SJSA1 (cell line): Measurements from ENCODE around the gene HAVCR2. TPM values are rescaled to one million over a fixed set of nuclear protein-coding genes. Genes with fewer than 3 reads are reported as not detected.
A peak's percentile ranks its signal among the peaks of the same experiment; 100 is the strongest.

Source experiments
- DNase-seq, 2 experiments: peaks; one replicate each; pipeline ENCODE4 v3.0.0-alpha.2; 2015 to 2020; ENCODE audit warnings: low spot score in 2 of 2, low read depth in 1 of 2
- H3K27ac ChIP-seq: fragments of 250-450 bp; sonication (Bioruptor Pico); 2 replicates; pipeline ENCODE4 v1.5.1; 2020; ENCODE audit warnings: mild to moderate bottlenecking, moderate library complexity
- H3K27me3 ChIP-seq: fragments of 250-450 bp; sonication (Bioruptor Pico); replicated peaks from 2 replicates; pipeline ENCODE4 v1.5.1; 2020; ENCODE audit warnings: mild to moderate bottlenecking, moderate library complexity
- H3K36me3 ChIP-seq: fragments of 250-450 bp; sonication (Bioruptor Pico); 2 replicates; pipeline ENCODE4 v1.5.1; 2020; ENCODE audit warnings: mild to moderate bottlenecking
- H3K4me1 ChIP-seq: fragments of 250-450 bp; sonication (Bioruptor Pico); replicated peaks from 2 replicates; pipeline ENCODE4 v1.6.1; 2021; ENCODE audit warnings: mild to moderate bottlenecking
- H3K4me3 ChIP-seq: fragments of 250-450 bp; sonication (Bioruptor Pico); 2 replicates; pipeline ENCODE4 v1.5.1; 2020; ENCODE audit warnings: mild to moderate bottlenecking
- H3K9me3 ChIP-seq: fragments of 250-450 bp; sonication (Bioruptor Pico); replicated peaks from 2 replicates; pipeline ENCODE4 v1.5.1; 2020; ENCODE audit warnings: mild to moderate bottlenecking
- total RNA-seq: library from RNA; depleted of rRNA; stranded (reverse); fragments of >200 nt; shearing (Covaris generic); gene quantifications from 2 replicates; pipeline ENCODE4 v1.2.3, GENCODE V29; 2014

The HAVCR2 gene
- total RNA-seq, 1 experiment from 2014 or later, result 0.05 TPM

- no peak overlapping the region for H3K27ac ChIP-seq
- no peaks in the 10 kb centered on the region for H3K27me3 ChIP-seq
- no peak for DNase-seq
- no peaks in the 10 kb centered on the region for H3K4me1 ChIP-seq
- no peaks in the 10 kb centered on the region for H3K9me3 ChIP-seq
- H3K4me3 ChIP-seq, result no peak overlapping the region
- no peaks in the 10 kb centered on the region for H3K36me3 ChIP-seq
These were observed 6.7 kb upstream of the HAVCR2 start for GRCh38 chr5:157115502-157115901.

GRCh38 chr5:157115012-157115411, 6.2 kb upstream of the HAVCR2 start:
- no peak for DNase-seq
- H3K27me3 ChIP-seq, result no peaks in the 10 kb centered on the region
- H3K9me3 ChIP-seq, result no peaks in the 10 kb centered on the region
- H3K4me3 ChIP-seq, result no peak overlapping the region
- no peaks in the 10 kb centered on the region for H3K36me3 ChIP-seq
- no peaks in the 10 kb centered on the region for H3K4me1 ChIP-seq
- H3K27ac ChIP-seq, result no peak overlapping the region

DNA sequence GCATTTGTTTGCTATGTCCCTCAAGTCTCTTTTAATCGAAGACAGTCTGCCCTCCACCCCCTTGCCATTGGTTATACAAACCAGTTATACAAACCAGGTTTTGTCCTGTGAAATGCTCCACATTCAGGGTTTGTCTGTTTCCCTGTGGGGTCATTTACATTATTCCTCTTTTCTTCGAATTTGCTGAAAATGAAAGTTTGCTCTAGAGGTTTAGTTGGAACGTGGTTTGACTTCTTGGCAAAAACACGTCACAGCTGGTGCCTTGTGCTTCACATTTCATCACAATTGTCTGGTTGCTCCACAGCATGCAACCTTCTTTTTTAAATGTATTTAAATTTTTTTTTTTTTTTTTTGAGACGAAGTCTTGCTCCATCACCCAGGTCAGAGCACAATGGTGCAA, 4.2 kb upstream of the HAVCR2 start:
- Histone ChIP-seq H3K9me3 (no peaks in the 10 kb centered on the region), H3K27ac (no peak overlapping the region), H3K4me3 (no peak overlapping the region), H3K4me1 (no peaks in the 10 kb centered on the region), H3K27me3 (peaks cover 4% of the 10 kb centered on the region; the same call in 1 of the 2 replicates), H3K36me3 (no peaks in the 10 kb centered on the region)
- DNase-seq, result no peak

DNA sequence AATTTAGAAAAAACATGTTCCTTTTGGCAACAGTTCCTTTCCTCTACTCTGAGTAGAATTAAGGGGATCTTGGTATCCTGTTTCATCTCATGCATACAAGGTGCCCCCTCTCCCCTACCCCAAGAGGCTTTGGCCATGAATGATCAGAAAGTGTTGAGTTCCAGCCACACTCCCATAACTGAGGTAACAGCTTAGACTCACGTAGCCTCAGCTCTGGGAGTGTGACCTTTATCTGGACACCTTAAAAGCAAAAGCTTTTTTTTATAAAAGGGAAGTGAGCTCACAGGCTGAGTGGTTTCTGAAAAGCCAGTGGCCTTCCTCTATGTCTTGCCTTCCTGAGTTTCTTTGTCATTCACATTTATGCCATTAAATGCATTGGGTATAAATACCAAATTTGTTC, 900 bp upstream of the HAVCR2 start:
- Histone ChIP-seq H3K4me3 (no peak overlapping the region), H3K27ac (no peak overlapping the region), H3K36me3 (no peaks in the 10 kb centered on the region), H3K4me1 (no peaks in the 10 kb centered on the region), H3K27me3 (peaks cover 4% of the 10 kb centered on the region; the same call in 1 of the 2 replicates), H3K9me3 (no peaks in the 10 kb centered on the region; the same call in 1 of the 2 replicates)
- DNase-seq, result no peak

DNA sequence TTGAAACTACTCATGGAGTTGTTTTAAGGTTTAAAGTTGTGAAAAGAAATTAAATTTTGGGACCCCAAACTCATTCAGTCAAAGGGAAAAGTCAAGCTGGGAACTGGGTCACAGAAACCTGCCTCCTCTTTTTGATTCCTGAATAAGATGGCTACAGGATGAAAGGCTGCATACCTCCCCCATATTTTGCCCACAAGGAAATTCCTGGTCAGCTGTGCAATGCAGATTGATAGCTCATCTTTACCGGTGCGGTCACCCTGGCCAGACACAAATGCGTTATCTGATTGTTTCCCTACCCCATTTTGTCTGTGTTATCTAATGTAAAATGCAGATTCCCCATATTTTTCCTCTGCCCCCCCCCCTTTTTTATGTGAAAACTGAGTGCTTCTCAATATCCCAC, 1.3 kb downstream of the HAVCR2 start:
- no peak for DNase-seq

DNA sequence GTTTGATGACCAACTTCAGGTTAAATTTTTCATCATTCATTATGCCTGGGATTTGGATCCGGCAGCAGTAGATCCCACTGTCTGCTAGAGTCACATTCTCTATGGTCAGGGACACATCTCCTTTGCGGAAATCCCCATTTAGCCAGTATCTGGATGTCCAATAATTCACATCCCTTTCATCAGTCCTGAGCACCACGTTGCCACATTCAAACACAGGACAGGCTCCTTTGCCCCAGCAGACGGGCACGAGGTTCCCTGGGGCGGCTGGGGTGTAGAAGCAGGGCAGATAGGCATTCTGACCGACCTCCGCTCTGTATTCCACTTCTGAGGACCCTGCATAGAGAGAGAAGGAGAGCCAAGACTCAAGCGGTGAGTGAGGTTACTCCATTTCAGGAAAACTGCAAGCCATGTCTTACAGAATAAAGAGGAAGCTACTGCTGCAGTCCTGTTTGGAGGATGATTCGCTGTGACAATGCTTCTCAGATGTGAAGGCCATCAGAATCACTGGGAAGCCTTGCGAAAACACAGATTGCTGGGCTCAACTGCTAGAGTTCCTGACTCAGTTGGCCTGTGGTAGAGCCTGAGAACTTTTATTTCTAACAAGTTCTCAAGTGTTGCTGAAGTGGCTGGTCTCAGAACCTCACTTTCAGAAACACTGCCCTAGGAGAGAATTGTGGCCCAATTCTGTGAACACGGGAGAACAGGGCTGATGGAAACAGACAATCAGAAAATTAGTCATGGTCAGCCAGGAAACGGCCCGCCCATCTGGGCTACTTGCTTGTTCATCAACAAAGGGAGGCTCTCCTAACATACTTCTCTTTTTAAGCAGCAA, 2.0 kb downstream of the HAVCR2 start:
- peak in 1 of 2 experiments; percentile 18 for DNase-seq
- H3K27ac ChIP-seq, result no peak overlapping the region

More for the DNA sequence above, 1.3 kb downstream of the HAVCR2 start:
- H3K4me3 ChIP-seq, result no peak overlapping the region
- peaks cover 4% of the 10 kb centered on the region; the same call in 1 of the 2 replicates for H3K27me3 ChIP-seq
- H3K36me3 ChIP-seq, result no peaks in the 10 kb centered on the region
- H3K9me3 ChIP-seq, result no peaks in the 10 kb centered on the region; the same call in 1 of the 2 replicates
- no peak overlapping the region for H3K27ac ChIP-seq
- H3K4me1 ChIP-seq, result no peaks in the 10 kb centered on the region

DNA sequence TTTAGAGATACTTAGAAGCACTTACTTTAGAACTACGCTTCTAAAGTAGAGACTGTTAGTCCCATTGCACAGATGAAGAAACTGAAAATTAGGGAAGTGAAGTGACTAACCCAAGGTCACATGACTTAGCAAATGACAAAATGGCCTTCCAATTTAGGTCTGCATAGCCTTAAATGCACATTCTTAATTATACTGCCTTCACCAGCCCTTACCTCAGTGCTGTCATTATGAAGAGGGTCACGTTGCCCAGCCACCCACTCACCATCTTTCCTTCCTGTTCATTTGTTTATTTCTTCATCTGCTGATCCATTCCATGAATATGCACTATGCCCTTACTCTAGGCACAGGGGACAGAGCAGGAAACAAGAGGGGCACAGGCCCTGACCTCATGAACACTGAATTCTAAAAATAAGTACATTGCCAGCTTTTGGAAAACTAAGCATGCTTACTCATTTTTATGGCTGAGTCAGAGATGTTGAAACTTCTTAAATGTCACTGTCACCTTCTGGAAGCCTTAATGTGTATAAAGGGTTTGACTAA, 8.6 kb downstream of the HAVCR2 start:
- H3K9me3 ChIP-seq, result no peaks in the 10 kb centered on the region
- H3K4me3 ChIP-seq, result no peak overlapping the region
- H3K36me3 ChIP-seq, result no peaks in the 10 kb centered on the region
- no peak for DNase-seq
- H3K4me1 ChIP-seq, result no peaks in the 10 kb centered on the region
- H3K27ac ChIP-seq, result no peak overlapping the region
- H3K27me3 ChIP-seq, result no peaks in the 10 kb centered on the region; the same call in 1 of the 2 replicates

More for the DNA sequence above, 2.0 kb downstream of the HAVCR2 start:
- H3K27me3 ChIP-seq, result peaks cover 4% of the 10 kb centered on the region; the same call in 1 of the 2 replicates
- H3K4me3 ChIP-seq, result no peak overlapping the region
- no peaks in the 10 kb centered on the region for H3K4me1 ChIP-seq
- H3K36me3 ChIP-seq, result no peaks in the 10 kb centered on the region
- H3K9me3 ChIP-seq, result no peaks in the 10 kb centered on the region; the same call in 1 of the 2 replicates

DNA sequence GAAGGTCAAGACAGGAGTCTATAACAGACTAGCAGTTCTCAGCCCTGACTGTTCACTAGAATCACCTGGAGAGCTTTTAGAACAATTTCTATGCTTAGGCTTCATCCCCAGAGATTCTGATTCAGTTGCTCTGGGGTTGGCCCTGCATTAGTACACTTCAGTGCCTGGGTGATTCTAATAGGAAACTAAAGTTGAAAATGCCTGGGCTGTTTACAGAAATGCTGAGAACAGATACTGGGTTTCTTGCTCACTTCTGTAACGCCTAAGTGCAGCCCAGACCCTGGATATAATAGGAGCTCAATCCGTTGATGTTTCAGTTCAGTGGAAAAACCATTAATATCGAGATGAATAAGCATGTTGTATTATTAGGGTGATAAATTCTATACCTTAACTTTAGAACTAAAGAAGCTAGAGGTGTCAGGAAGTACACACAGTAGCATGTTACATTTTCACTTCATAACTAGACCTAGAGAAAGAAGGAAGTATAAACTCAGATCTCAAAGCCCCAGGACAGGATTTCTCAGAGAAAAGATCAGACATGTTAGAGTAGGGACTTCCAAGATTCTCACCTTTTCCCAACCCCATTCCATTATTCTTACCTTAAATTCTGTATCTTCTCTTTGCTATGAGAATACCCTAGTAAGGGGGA, 20.4 kb downstream of the HAVCR2 start:
- no peak for DNase-seq
- no peaks in the 10 kb centered on the region for H3K4me1 ChIP-seq
- H3K36me3 ChIP-seq, result no peaks in the 10 kb centered on the region
- H3K4me3 ChIP-seq, result no peak overlapping the region
- no peaks in the 10 kb centered on the region for H3K27me3 ChIP-seq
- H3K27ac ChIP-seq, result no peak overlapping the region
- H3K9me3 ChIP-seq, result no peaks in the 10 kb centered on the region

GRCh38 chr5:157086751-157087359, 22.0 kb downstream of the HAVCR2 start:
- Histone ChIP-seq H3K4me3 (no peak overlapping the region), H3K27me3 (no peaks in the 10 kb centered on the region), H3K9me3 (no peaks in the 10 kb centered on the region), H3K27ac (no peak overlapping the region), H3K36me3 (no peaks in the 10 kb centered on the region), H3K4me1 (no peaks in the 10 kb centered on the region)
- no peak for DNase-seq

- no peak overlapping the region for H3K27ac ChIP-seq
- no peaks in the 10 kb centered on the region for H3K4me1 ChIP-seq
- no peak for DNase-seq
- H3K27me3 ChIP-seq, result no peaks in the 10 kb centered on the region
- H3K36me3 ChIP-seq, result no peaks in the 10 kb centered on the region
- no peak overlapping the region for H3K4me3 ChIP-seq
- no peaks in the 10 kb centered on the region for H3K9me3 ChIP-seq
These were observed 22.9 kb downstream of the HAVCR2 start for GRCh38 chr5:157085930-157086329.

DNA sequence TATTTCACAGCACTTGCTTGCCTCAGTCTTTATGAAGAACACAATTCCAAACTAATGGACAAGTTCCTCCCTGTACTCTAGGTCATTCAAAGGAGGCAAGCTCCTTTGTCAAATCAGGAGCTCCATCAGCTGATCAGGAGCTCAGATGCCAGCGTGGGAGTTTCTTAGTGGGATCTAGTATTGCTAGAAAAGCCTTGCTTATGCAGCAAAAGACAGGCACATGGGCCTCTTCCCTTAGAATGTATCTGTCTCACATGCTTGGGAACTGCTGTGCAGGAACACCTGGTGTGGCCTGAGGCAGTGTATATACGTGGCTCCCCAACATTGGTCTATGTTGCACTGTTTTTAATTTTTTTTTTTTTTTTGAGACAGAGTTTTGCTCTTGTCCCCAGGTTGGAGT, 28.6 kb downstream of the HAVCR2 start:
- DNase-seq, result no peak
- Histone ChIP-seq H3K4me3 (no peak overlapping the region), H3K27ac (no peak overlapping the region), H3K4me1 (no peaks in the 10 kb centered on the region), H3K36me3 (no peaks in the 10 kb centered on the region), H3K9me3 (no peaks in the 10 kb centered on the region; the same call in 1 of the 2 replicates), H3K27me3 (no peaks in the 10 kb centered on the region)

DNA sequence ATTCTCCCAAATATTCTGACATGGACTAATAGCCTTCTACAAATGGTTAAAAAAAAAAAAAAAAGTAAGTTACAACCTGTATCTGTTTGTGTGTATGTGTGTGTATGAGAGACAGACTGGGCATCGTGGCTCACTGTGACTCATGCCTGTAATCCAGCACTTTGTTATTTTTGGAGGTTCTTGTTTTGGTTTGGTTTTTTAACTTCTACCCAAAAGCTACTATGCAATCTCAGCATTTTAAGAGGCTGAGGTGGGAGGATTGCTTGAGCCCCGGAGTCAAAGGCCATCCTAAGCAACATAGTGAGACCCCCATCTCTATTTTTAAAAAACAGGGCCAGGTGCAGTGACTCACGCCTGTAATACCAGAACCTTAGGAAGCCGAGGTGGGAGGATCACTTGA, 32.3 kb downstream of the HAVCR2 start:
- H3K27ac ChIP-seq, result no peak overlapping the region
- no peaks in the 10 kb centered on the region for H3K36me3 ChIP-seq
- H3K27me3 ChIP-seq, result 0 out of 2 replicates have a peak, but pooled peaks cover 2% of the 10 kb centered on the region
- DNase-seq, result no peak
- H3K9me3 ChIP-seq, result no peaks in the 10 kb centered on the region; the same call in 1 of the 2 replicates
- H3K4me3 ChIP-seq, result no peak overlapping the region
- no peaks in the 10 kb centered on the region for H3K4me1 ChIP-seq

DNA sequence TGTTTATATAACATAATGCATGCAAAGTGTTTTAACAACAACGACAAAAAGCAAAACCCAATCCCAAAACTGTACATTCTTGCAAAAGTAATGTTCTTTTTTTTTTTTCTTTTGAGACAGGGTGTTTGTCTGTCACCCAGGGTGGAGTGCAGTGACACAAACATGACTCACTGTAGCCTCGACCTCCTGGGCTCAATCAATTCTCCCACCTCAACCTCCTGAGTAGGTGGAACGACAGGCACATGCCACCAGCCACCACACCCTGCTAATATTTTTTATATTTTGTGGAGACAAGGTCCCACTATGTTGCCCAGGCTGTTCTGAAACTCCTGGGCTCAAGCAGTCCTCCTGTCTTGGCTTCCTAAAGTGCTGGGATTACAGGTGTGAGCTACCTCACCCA, 36.3 kb downstream of the HAVCR2 start:
- Histone ChIP-seq H3K4me3 (no peak overlapping the region), H3K9me3 (no peaks in the 10 kb centered on the region), H3K4me1 (no peaks in the 10 kb centered on the region), H3K27ac (no peak overlapping the region), H3K27me3 (0 out of 2 replicates have a peak, but pooled peaks cover 2% of the 10 kb centered on the region), H3K36me3 (no peaks in the 10 kb centered on the region)
- DNase-seq, result no peak
